K562 (cell line): Measurements from ENCODE around the gene SLC44A1.

ENCODE experiments used
- ETV6 ChIP-seq, 3 experiments: fragments of 150-350 bp in 1 of 3; sonication (generic) in 1 of 3; formaldehyde crosslinking in 1 of 3; IDR thresholded peaks; 2 replicates each; pipeline versions ENCODE4 v1.6.1 to v1.8.0; 2014 to 2022; ENCODE audit warnings: borderline replicate concordance in 2 of 3, low read depth in 2 of 3, antibody characterized with exemption in 1 of 3, low read length in 1 of 3, mild to moderate bottlenecking in 1 of 3, missing genetic modification reagents in 1 of 3
- PHB2 ChIP-seq: fragments of 450-650 bp; IDR thresholded peaks from 2 replicates; pipeline ENCODE4 v1.6.1; 2017; ENCODE audit warnings: low read depth

DNA sequence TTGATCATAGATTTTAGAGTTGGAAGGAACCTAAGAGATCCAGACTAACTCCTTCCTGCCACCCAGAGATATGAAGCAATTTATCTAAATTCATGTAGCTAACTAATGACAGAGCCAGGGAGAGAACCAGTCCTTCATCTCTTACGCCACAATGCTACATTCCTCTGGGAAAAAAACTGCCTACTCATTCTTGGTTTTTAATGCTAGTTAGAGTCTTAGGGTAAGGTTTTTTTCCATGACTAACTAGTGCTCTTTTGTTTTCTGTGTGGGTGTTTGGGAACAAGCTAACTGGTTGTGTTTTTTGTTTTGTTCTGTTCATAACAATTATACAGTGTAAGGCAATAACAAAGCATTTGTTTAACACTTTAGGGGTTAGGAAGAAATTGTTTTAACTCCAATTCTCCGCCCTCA is 52.4 kb downstream of the SLC44A1 start:
- TF ChIP-seq ETV6 (IDR thresholded peaks at IDR 0.05; ENCODE audit: borderline replicate concordance in 1 of 2, low read depth in 2 of 2, low read length in 1 of 2) (no peak), ETV6 (CRISPR knock-in tag; IDR thresholded peaks at IDR 0.05; ENCODE audit: borderline replicate concordance) (no peak), PHB2 (no peak)
